ENCODE data around the gene SPHK2.
"Not testable (repeated sequence)": the region's sequence is repeated elsewhere in the genome, so short reads cannot be mapped to it uniquely, and the experiment has no call there.

The SPHK2 gene

GRCh38 chr19:48624791-48625723 is 5.8 kb downstream of the SPHK2 start:
- DNase-seq = no peak

DNA sequence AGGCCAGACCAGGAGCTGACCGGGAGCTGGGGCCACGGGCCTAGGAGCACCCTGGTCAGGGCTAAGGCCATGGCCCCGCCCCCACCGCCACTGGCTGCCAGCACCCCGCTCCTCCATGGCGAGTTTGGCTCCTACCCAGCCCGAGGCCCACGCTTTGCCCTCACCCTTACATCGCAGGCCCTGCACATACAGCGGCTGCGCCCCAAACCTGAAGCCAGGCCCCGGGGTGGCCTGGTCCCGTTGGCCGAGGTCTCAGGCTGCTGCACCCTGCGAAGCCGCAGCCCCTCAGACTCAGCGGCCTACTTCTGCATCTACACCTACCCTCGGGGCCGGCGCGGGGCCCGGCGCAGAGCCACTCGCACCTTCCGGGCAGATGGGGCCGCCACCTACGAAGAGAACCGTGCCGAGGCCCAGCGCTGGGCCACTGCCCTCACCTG is 6.6 kb downstream of the SPHK2 start:
- no peak for DNase-seq

DNA sequence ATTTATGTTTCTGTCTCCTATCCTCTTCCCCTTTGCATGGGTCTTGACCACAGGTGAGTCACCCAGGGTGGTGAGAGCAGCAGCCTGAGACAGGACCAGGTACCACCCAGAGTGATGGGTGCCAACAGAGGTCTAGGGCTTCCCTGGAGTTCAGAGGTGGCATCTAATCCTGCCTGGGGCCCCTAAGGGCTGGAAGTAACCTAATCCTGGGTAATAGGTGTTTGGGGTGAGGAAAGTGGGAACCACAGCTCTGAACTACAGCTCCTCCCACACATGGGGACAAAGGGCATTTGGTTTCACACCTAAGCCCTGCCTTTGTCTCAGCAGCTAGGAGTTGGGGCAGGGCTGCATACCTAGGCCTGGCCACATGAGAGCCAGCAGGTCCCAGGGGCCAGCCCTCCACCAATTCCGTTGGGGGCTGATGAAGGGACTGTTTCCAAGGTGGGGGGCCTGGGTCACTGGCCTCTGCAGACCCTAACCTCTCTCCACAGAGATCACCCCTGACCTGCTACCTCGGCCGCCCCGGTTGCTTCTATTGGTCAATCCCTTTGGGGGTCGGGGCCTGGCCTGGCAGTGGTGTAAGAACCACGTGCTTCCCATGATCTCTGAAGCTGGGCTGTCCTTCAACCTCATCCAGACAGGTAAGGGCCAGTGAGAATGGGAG is 8.0 kb downstream of the SPHK2 start:
- no peak for DNase-seq

- DNase-seq = no peak
Observed at GRCh38 chr19:48627865-48628314, 8.6 kb downstream of the SPHK2 start.

GRCh38 chr19:48628486-48629296 is 9.4 kb downstream of the SPHK2 start:
- DNase-seq = no peak

- DNase-seq = no peak
Observed at GRCh38 chr19:48629297-48629598, 9.9 kb downstream of the SPHK2 start.

GRCh38 chr19:48629599-48630295 is 10.4 kb downstream of the SPHK2 start:
- no peak for DNase-seq

- DNase-seq = no peak
Observed at GRCh38 chr19:48630296-48631063, 11.2 kb downstream of the SPHK2 start.

DNA sequence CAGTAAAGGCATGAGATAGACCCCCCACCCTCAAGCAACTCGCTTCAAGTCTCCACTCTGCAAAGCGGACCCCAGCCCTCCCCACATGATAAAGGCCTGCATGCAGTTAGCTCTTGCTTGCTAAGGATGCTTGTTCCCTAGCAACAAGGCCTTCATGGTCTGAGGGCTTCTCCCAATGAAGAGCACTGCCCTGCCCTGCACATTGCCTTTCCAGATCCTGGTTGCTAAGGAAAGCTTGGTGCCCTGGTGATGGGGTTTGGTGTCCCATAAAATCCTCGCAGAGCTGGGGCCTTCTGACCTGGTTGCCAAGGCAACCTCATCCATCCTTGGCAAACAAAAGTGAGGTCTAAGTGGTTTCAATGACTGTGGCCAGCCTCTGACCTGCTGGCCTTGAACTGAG is 11.9 kb downstream of the SPHK2 start:
- no peak for DNase-seq

DNA sequence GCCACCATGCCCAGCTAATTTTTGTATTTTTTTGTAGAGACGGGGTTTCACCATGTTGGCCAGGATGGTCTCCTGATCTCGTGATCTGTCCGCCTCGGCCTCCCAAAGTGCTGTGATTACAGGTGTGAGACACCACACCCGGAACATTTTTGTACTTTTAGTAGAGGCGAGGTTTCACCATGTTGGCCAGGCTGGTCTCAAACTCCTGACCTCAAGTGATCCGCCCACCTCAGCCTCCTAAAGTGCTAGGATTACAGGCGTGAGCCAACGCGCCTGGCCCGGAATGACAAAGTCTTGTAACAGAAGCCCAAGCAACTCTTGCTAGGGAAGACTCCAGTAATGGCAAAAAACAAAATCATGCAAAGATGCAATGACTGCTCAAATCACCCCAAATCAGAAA is 13.0 kb downstream of the SPHK2 start:
- not testable (repeated sequence) for DNase-seq

GRCh38 chr19:48632692-48633147 is 13.4 kb downstream of the SPHK2 start:
- DNase-seq = no peak

GRCh38 chr19:48633148-48634035 is 14.1 kb downstream of the SPHK2 start:
- DNase-seq = no peak

DNA sequence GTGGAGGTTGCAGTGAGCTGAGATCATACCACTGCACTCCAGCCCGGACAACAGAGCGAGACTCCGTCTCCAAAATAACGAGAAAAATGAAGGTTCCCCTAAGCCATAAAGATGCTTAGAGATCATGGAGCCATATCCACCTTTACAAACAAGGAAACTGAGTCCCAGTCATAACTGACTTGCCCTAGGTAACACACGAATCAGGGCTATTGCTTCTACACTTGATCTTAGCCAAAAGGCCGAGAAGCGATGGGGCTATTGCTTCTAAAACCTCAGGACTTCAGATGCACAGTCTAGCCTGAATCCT is 14.7 kb downstream of the SPHK2 start:
- DNase-seq = no peak

GRCh38 chr19:48634424-48635262 is 15.3 kb downstream of the SPHK2 start:
- peak; percentile 94 for DNase-seq

DNA sequence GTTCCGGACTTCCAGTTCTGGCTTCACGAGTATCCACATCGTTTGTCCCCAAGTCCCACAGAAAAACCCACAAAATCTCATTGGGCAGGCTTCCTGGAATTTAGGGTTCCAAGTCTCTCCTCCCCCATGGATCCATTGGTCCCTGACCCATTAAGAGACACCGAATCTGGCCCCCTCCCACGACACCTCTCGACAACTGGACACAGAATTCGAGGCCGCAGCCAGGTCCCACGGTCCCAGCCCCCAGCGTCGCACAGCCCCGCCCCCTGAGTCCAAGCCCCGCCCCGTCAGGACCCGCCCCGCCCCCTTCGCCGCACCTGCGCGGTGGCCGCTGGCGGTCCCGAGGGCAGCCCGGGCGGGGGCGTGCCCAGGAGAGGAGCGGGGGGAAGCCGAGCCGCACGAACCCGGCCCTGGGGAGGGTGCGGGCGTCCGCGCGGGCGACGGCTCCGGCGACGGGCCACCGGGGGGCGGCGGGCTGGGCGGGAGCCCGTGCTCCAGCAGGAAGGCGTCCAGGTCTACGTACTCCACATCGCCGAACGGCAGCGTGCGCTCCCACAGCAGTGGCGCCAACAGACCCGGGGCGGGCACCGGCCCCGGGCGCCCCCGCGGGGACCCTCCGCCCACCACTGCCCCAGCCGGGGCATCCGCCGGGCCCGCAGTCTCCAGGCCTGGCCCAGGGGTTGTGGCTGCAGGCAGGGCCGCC is 16.1 kb downstream of the SPHK2 start:
- DNase-seq = peak; percentile 66

GRCh38 chr19:48635966-48636858 is 16.9 kb downstream of the SPHK2 start:
- DNase-seq = no peak

- DNase-seq = peak; percentile 44
Observed at GRCh38 chr19:48636859-48637448, 17.6 kb downstream of the SPHK2 start, which contains the start of gene DBP. Gene DBP, minus strand, starts transcription at chr19:48637379. Its CDS starts 385 bp downstream, at chr19:48636994.
